Amniotic epithelial cell (primary cell): ENCODE results near the gene ARGLU1.

Source experiments
- DNase-seq: peaks from one replicate; pipeline ENCODE4 v3.0.0-alpha.2; 2010; ENCODE audit warnings: low read depth

The ARGLU1 gene

GRCh38 chr13:106524108-106524507 is 43.8 kb downstream of the ARGLU1 start:
- DNase-seq, result no peak

GRCh38 chr13:106523576-106523975 is 44.4 kb downstream of the ARGLU1 start:
- DNase-seq, result no peak

GRCh38 chr13:106522898-106523525 is 44.9 kb downstream of the ARGLU1 start:
- DNase-seq, result no peak

- no peak for DNase-seq
Observed at GRCh38 chr13:106522112-106522705, 45.7 kb downstream of the ARGLU1 start.

GRCh38 chr13:106521095-106521799 is 46.7 kb downstream of the ARGLU1 start:
- no peak for DNase-seq

GRCh38 chr13:106520251-106521054 is 47.5 kb downstream of the ARGLU1 start:
- peak; percentile 61 for DNase-seq

- no peak for DNase-seq
Observed at GRCh38 chr13:106518512-106518911, 49.4 kb downstream of the ARGLU1 start.

- DNase-seq, result no peak
Observed at GRCh38 chr13:106517109-106517847, 50.7 kb downstream of the ARGLU1 start.

GRCh38 chr13:106515635-106516254 is 52.2 kb downstream of the ARGLU1 start:
- no peak for DNase-seq

GRCh38 chr13:106514928-106515634 is 52.9 kb downstream of the ARGLU1 start:
- no peak for DNase-seq

GRCh38 chr13:106513025-106513983 is 54.6 kb downstream of the ARGLU1 start:
- DNase-seq, result peak; percentile 40

- peak; percentile 98 for DNase-seq
Observed at GRCh38 chr13:106507560-106508274, 60.2 kb downstream of the ARGLU1 start.

- DNase-seq, result no peak
Observed at GRCh38 chr13:106506286-106506685, 61.7 kb downstream of the ARGLU1 start.

- DNase-seq, result no peak
Observed at GRCh38 chr13:106505732-106506131, 62.2 kb downstream of the ARGLU1 start.

- no peak for DNase-seq
Observed at GRCh38 chr13:106505295-106505694, 62.6 kb downstream of the ARGLU1 start.

GRCh38 chr13:106503730-106504453 is 64.0 kb downstream of the ARGLU1 start:
- DNase-seq, result no peak

- DNase-seq, result no peak
Observed at GRCh38 chr13:106503272-106503671, 64.7 kb downstream of the ARGLU1 start.

GRCh38 chr13:106500445-106500844 is 67.5 kb downstream of the ARGLU1 start:
- DNase-seq, result peak; percentile 58
